Mesenchymal stem cell (in vitro differentiated cells and primary cell): ENCODE data around the gene CERK.

Source experiments
- DNase-seq: peaks from one replicate; pipeline ENCODE4 v3.0.0-alpha.2; 2013
- H2AFZ ChIP-seq: one replicate; pipeline ENCODE4 v1.6.1; 2013; ENCODE audit warnings: low read depth, mild to moderate bottlenecking, control low read depth, inconsistent platforms, low read length, moderate library complexity
- H2AK5ac ChIP-seq: 2 replicates; pipeline ENCODE4 v1.6.1; 2013; ENCODE audit warnings: low read length, moderate library complexity, mild to moderate bottlenecking, inconsistent platforms; ENCODE audit not compliant: severe bottlenecking
- H2BK120ac ChIP-seq: one replicate; pipeline ENCODE4 v1.6.1; 2013; ENCODE audit warnings: low read depth, mild to moderate bottlenecking, inconsistent platforms, low read length, moderate library complexity
- H2BK12ac ChIP-seq, 2 experiments: one replicate each; pipeline ENCODE4 v1.6.1; 2013; ENCODE audit warnings: inconsistent platforms in 2 of 2, low read length in 2 of 2, mild to moderate bottlenecking in 2 of 2, moderate library complexity in 2 of 2, control low read depth in 1 of 2
- H2BK15ac ChIP-seq: one replicate; pipeline ENCODE4 v1.6.1; 2013; ENCODE audit warnings: mild to moderate bottlenecking, low read depth, inconsistent platforms; ENCODE audit not compliant: poor library complexity, severe bottlenecking
- H2BK5ac ChIP-seq: 2 replicates; pipeline ENCODE4 v1.6.1; 2013; ENCODE audit warnings: low read depth, mild to moderate bottlenecking, low read length, control low read depth, inconsistent platforms; ENCODE audit not compliant: poor library complexity, severe bottlenecking
- H3K14ac ChIP-seq, 2 experiments: one replicate each; pipeline ENCODE4 v1.6.1; 2013; ENCODE audit warnings: inconsistent platforms in 2 of 2, low read length in 2 of 2, control low read depth in 1 of 2, mild to moderate bottlenecking in 1 of 2, moderate library complexity in 1 of 2
- H3K18ac ChIP-seq, 2 experiments: one replicate each; pipeline ENCODE4 v1.6.1; 2013; ENCODE audit warnings: inconsistent platforms in 2 of 2, low read length in 2 of 2, control low read depth in 1 of 2, low read depth in 1 of 2, mild to moderate bottlenecking in 1 of 2
- H3K23ac ChIP-seq, 2 experiments: one replicate each; pipeline ENCODE4 v1.6.1; 2013; ENCODE audit warnings: inconsistent platforms in 2 of 2, low read length in 2 of 2, mild to moderate bottlenecking in 2 of 2, moderate library complexity in 2 of 2, control low read depth in 1 of 2
- H3K27ac ChIP-seq: 2 replicates; pipeline ENCODE4 v1.5.1; 2013; ENCODE audit warnings: mild to moderate bottlenecking, moderate library complexity, low read length, control low read depth, inconsistent platforms; ENCODE audit not compliant: poor library complexity, severe bottlenecking
- H3K27me3 ChIP-seq, 2 experiments: 2 replicates each; pipeline versions ENCODE4 v1.6.1 to v1.7.0; 2013; ENCODE audit warnings: low read length in 2 of 2, mild to moderate bottlenecking in 2 of 2, moderate library complexity in 2 of 2, control low read depth in 1 of 2, inconsistent platforms in 1 of 2; ENCODE audit not compliant: control insufficient read depth in 1 of 2, insufficient read depth in 1 of 2
- H3K36me3 ChIP-seq, 2 experiments: 2 replicates each; pipeline versions ENCODE4 v1.6.1 to v1.7.0; 2013; ENCODE audit warnings: low read length in 2 of 2, control low read depth in 1 of 2, inconsistent platforms in 1 of 2, low read depth in 1 of 2, mild to moderate bottlenecking in 1 of 2; ENCODE audit not compliant: insufficient read depth in 2 of 2, control insufficient read depth in 1 of 2
- H3K4ac ChIP-seq, 2 experiments: one replicate each; pipeline ENCODE4 v1.6.1; 2013; ENCODE audit warnings: inconsistent platforms in 2 of 2, low read length in 2 of 2, mild to moderate bottlenecking in 2 of 2, moderate library complexity in 2 of 2, control low read depth in 1 of 2, low read depth in 1 of 2
- H3K4me1 ChIP-seq: 2 replicates; pipeline ENCODE4 v1.6.1; 2013; ENCODE audit warnings: low read depth, low read length, control low read depth; ENCODE audit not compliant: control insufficient read depth, insufficient read depth
- H3K4me2 ChIP-seq: 2 replicates; pipeline ENCODE4 v1.6.1; 2013; ENCODE audit warnings: low read length, mild to moderate bottlenecking, inconsistent platforms; ENCODE audit not compliant: poor library complexity, severe bottlenecking
- H3K4me3 ChIP-seq, 2 experiments: 2 replicates each; pipeline versions ENCODE4 v1.5.1 to v1.7.0; 2013; ENCODE audit warnings: low read length in 2 of 2, mild to moderate bottlenecking in 2 of 2, control low read depth in 1 of 2, low read depth in 1 of 2; ENCODE audit not compliant: insufficient read depth in 1 of 2
- H3K79me1 ChIP-seq: replicated peaks from 2 replicates; pipeline ENCODE4 v1.6.1; 2013; ENCODE audit warnings: mild to moderate bottlenecking, control low read depth, low read length, inconsistent platforms; ENCODE audit not compliant: poor library complexity, severe bottlenecking
- H3K9ac ChIP-seq: 2 replicates; pipeline ENCODE4 v1.7.0; 2013; ENCODE audit warnings: mild to moderate bottlenecking, low read length, moderate library complexity
- H3K9me3 ChIP-seq: 2 replicates; pipeline ENCODE4 v1.7.0; 2013; ENCODE audit warnings: mild to moderate bottlenecking, low read length; ENCODE audit not compliant: control insufficient read depth
- H4K8ac ChIP-seq: one replicate; pipeline ENCODE4 v1.6.1; 2013; ENCODE audit warnings: inconsistent platforms, mild to moderate bottlenecking, low read length, moderate library complexity
- H4K91ac ChIP-seq: one replicate; pipeline ENCODE4 v1.6.1; 2013; ENCODE audit warnings: mild to moderate bottlenecking, low read length, inconsistent platforms
- WGBS: methylation state at CpG from one replicate; pipeline ENCODE4 v1.1.7; 2013; ENCODE audit warnings: mixed read lengths; 5-methylcytosine and 5-hydroxymethylcytosine counted together

CERK gene

DNA sequence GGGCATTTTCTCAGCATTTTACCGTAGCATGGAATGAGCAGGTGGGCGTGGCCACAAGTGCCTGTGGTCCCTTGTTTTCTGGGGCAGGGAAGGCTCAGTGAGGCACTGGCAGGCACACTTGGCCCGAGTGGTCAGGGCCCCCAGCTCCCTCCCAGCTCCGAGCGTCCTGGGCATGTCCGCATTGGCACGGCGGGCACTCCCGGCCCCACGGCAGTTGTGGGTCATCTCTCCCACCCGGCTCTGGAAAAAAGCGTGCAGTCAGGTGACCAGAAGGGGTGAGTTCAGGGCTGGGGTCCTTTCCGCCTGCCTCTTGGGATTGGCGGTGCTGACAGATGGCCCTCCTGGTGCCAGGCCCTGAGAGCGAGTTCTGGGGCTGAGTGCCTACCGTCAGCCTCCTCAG is 62.1 kb downstream of the CERK start:
- Histone ChIP-seq H4K91ac (peak overlapping the region; percentile 32), H3K4me2 (no peak overlapping the region), H3K4me3 (no peak overlapping the region), H2BK12ac (no peak overlapping the region), H3K27me3 (no peaks in the 10 kb centered on the region), H3K79me1 (peaks cover 5% of the 10 kb centered on the region), H2AK5ac (no peak overlapping the region), H2BK120ac (no peak overlapping the region), H3K23ac (no peak overlapping the region), H3K4ac (no peak overlapping the region), H2BK15ac (no peak overlapping the region), H3K14ac (no peak overlapping the region), H3K4me1 (peaks cover 10% of the 10 kb centered on the region), H2AFZ (no peak overlapping the region), H3K9me3 (no peaks in the 10 kb centered on the region), H2BK5ac (no peak overlapping the region), H3K27ac (no peak overlapping the region), H3K18ac (no peak overlapping the region), H3K9ac (no peak overlapping the region), H4K8ac (no peak overlapping the region), H3K36me3 (peaks cover 18 to 75% of the 10 kb centered on the region in 2 experiments)
- 93% methylated on average over 16 of the region's 16 CpGs for WGBS
- no peak for DNase-seq

DNA sequence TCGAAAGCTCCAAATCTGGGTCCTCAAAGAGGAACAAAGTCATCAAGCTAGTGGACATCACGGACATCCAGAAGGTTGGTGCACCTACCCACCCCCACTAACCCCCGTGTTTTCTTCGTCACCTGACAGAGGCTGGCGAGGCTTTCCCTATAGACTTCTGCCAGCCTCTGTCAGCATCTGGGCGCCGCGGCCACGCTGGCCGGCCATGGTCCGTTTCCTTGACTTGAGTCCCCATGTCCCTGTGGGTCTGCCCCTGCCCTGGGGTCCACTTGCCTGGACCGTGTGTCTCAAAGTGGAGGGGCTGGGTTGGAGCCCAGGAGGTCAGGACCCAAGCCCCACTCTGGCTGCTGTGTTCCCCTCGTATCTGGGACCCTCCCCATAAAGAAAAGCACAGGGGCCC is 62.6 kb downstream of the CERK start:
- Histone ChIP-seq H3K27ac (no peak overlapping the region), H2BK12ac (no peak overlapping the region), H3K14ac (no peak overlapping the region), H4K91ac (no peak overlapping the region), H3K4ac (no peak overlapping the region), H2BK120ac (no peak overlapping the region), H2AK5ac (no peak overlapping the region), H3K79me1 (peaks cover 5% of the 10 kb centered on the region), H3K23ac (no peak overlapping the region), H3K4me3 (no peak overlapping the region), H2BK5ac (no peak overlapping the region), H2BK15ac (no peak overlapping the region), H3K27me3 (no peaks in the 10 kb centered on the region), H3K4me1 (peaks cover 11% of the 10 kb centered on the region), H4K8ac (no peak overlapping the region), H3K18ac (no peak overlapping the region), H3K9me3 (no peaks in the 10 kb centered on the region), H3K4me2 (no peak overlapping the region), H3K36me3 (peaks cover 19 to 78% of the 10 kb centered on the region in 2 experiments), H2AFZ (no peak overlapping the region), H3K9ac (no peak overlapping the region)
- 93% methylated on average over 13 of the region's 13 CpGs for WGBS
- no peak for DNase-seq

DNA sequence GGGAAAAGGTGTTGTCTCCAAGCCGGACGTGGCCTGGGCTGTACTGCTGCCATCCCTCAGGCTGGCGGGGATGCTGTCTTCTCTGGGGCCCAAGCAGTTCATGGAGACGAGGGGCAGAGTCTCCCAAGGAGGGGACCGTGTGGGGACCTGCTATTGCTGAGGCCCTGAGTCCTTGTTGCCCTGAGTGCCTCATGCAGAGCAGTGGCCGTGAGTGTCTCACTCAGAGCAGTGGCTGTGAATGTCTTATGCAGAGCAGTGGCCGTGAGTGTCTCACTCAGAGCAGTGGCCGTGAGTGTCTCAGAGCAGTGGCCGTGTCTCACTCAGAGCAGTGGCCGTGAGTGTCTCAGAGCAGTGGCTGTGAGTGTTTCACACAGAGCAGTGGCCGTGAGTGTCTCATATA is 63.1 kb downstream of the CERK start:
- H2BK12ac ChIP-seq, result no peak overlapping the region
- no peak overlapping the region for H3K4ac ChIP-seq
- no peak overlapping the region for H3K4me3 ChIP-seq
- H3K79me1 ChIP-seq, result peaks cover 5% of the 10 kb centered on the region
- no peak overlapping the region for H3K14ac ChIP-seq
- no peak overlapping the region for H2BK120ac ChIP-seq
- no peak overlapping the region for H3K9ac ChIP-seq
- H3K23ac ChIP-seq, result no peak overlapping the region
- 90% methylated on average over 11 of the region's 11 CpGs for WGBS
- no peak overlapping the region for H4K91ac ChIP-seq
- peaks cover 15% of the 10 kb centered on the region for H3K4me1 ChIP-seq
- peaks cover 25 to 79% of the 10 kb centered on the region in 2 experiments for H3K36me3 ChIP-seq
- no peak overlapping the region for H2BK5ac ChIP-seq
- no peak overlapping the region for H2BK15ac ChIP-seq
- H3K9me3 ChIP-seq, result no peaks in the 10 kb centered on the region
- no peak overlapping the region for H3K4me2 ChIP-seq
- no peak overlapping the region for H3K18ac ChIP-seq
- DNase-seq, result no peak
- H2AK5ac ChIP-seq, result no peak overlapping the region
- no peaks in the 10 kb centered on the region for H3K27me3 ChIP-seq
- no peak overlapping the region for H4K8ac ChIP-seq
- H3K27ac ChIP-seq, result no peak overlapping the region
- no peak overlapping the region for H2AFZ ChIP-seq

DNA sequence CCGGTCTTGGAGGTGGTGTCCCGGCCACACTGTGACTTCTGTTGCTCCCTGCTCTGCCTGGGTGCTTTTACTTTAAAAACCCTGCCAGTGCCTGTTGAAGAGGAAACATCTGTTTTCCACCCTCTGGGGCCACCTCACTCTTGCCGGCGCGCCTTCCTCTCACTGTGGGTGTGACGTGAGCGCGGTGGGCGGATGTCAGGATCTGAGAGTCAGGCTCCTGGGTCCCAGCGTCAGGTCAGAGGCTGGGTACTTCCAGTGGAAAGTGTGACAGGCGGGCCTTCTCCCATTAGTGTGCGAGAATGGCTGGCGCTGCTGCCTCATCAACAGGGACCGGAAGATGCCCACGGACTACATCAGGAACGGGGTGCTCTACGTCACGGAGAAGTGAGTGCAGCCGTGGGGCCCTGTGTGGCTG is 63.7 kb downstream of the CERK start:
- Histone ChIP-seq H2AFZ (no peak overlapping the region), H4K91ac (no peak overlapping the region), H3K23ac (no peak overlapping the region), H3K4me1 (peaks cover 14% of the 10 kb centered on the region), H3K9me3 (no peaks in the 10 kb centered on the region), H3K18ac (no peak overlapping the region), H2BK120ac (no peak overlapping the region), H2BK15ac (no peak overlapping the region), H4K8ac (no peak overlapping the region), H3K79me1 (peaks cover 5% of the 10 kb centered on the region), H3K4ac (no peak overlapping the region), H3K4me3 (no peak overlapping the region), H3K27ac (no peak overlapping the region), H3K36me3 (peaks cover 25 to 77% of the 10 kb centered on the region in 2 experiments), H2BK12ac (no peak overlapping the region), H3K27me3 (no peaks in the 10 kb centered on the region), H3K9ac (no peak overlapping the region), H2AK5ac (no peak overlapping the region), H2BK5ac (no peak overlapping the region), H3K4me2 (no peak overlapping the region), H3K14ac (no peak overlapping the region)
- WGBS, result 90% methylated on average over 19 of the region's 19 CpGs
- DNase-seq, result no peak
